D721Med (cell line): ENCODE measurements around the gene GSDMA.
A peak's percentile ranks its signal among the peaks of the same experiment; 100 is the strongest.
"Not testable (repeated sequence)": the region's sequence is repeated elsewhere in the genome, so short reads cannot be mapped to it uniquely, and the experiment has no call there.

ENCODE experiments used
- DNase-seq: peaks from one replicate; pipeline ENCODE4 v3.0.0; 2011; ENCODE audit warnings: low spot score; ENCODE audit not compliant: insufficient read length
- FAIRE-seq: peaks from 2 replicates; lab custom pipeline; 2011; peaks lifted over from hg19 to GRCh38; lab: Jason Lieb, UNC
- CTCF ChIP-seq: IDR thresholded peaks from 2 replicates; pipeline ENCODE4 v1.5.1; 2012; ENCODE audit warnings: mild to moderate bottlenecking, control low read depth; ENCODE audit not compliant: insufficient read depth; ENCODE audit errors: missing control alignments

Gene GSDMA

DNA sequence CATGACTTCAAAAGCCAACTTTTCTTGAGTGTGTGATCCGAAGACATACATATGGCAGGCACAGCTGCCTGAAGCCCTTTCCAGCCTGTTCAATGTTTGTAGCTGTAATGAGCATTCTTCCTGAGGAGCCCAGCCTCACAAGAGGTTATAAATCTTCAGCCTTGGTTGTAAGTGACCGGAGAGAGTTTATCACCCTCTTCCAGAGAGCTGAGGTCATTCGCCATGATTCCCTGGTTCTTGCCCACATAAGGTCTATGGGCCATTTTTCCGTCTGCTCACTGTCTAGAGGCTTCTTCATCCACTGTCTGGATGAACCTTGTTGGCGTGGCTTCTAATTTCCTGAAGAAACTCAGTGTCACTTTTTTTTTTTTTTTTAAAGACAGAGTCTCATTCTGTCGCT lies 42.7 kb downstream of the GSDMA start:
- no peak for TF ChIP-seq CTCF
- no peak for FAIRE-seq

DNA sequence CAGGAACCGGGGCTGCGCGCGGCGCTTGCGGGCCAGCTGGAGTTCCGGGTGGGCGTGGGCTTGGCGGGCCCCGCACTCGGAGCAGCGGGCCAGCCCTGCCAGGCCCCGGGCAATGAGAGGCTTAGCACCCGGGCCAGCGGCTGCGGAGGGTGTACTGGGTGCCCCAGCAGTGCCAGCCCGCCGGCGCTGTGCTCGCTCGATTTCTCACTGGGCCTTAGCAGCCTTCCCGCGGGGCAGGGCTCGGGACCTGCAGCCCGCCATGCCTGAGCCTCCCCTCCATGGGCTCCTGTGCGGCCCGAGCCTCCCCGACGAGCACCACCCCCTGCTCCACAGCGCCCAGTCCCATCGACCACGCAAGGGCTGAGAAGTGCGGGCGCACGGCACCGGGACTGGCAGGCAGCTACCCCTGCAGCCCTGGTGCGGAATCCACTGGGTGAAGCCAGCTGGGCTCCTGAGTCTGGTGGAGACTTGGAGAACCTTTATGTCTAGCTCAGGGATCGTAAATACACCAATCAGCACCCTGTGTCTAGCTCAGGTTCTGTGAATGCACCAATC lies 48.2 kb downstream of the GSDMA start:
- DNase-seq, FAIRE-seq: not testable (repeated sequence)

More for the DNA sequence above, 42.7 kb downstream of the GSDMA start:
- DNase-seq = no peak

DNA sequence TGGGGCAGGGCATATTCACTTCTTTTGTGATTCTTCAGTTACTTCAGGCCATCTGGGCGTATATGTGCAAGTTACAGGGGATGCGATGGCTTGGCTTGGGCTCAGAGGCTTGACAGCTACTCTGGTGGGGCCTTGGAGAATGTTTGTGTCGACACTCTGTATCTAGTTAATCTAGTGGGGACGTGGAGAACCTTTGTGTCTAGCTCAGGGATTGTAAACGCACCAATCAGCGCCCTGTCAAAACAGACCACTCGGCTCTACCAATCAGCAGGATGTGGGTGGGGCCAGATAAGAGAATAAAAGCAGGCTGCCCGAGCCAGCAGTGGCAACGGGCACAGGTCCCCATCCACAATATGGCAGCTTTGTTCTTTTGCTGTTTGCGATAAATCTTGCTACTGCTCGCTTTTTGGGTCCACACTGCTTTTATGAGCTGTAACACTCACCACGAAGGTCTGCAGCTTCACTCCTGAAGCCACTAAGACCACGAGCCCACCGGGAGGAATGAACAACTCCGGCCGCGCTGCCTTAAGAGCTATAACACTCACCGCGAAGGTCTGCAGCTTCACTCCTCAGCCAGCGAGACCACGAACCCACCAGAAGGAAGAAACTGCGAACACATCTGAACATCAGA lies 49.3 kb downstream of the GSDMA start:
- not testable (repeated sequence) for DNase-seq, FAIRE-seq

- TF ChIP-seq CTCF = no peak
- FAIRE-seq (no peak), DNase-seq (peak; percentile 13)
Measured at GRCh38 chr17:40014375-40014980, 51.7 kb downstream of the GSDMA start.

DNA sequence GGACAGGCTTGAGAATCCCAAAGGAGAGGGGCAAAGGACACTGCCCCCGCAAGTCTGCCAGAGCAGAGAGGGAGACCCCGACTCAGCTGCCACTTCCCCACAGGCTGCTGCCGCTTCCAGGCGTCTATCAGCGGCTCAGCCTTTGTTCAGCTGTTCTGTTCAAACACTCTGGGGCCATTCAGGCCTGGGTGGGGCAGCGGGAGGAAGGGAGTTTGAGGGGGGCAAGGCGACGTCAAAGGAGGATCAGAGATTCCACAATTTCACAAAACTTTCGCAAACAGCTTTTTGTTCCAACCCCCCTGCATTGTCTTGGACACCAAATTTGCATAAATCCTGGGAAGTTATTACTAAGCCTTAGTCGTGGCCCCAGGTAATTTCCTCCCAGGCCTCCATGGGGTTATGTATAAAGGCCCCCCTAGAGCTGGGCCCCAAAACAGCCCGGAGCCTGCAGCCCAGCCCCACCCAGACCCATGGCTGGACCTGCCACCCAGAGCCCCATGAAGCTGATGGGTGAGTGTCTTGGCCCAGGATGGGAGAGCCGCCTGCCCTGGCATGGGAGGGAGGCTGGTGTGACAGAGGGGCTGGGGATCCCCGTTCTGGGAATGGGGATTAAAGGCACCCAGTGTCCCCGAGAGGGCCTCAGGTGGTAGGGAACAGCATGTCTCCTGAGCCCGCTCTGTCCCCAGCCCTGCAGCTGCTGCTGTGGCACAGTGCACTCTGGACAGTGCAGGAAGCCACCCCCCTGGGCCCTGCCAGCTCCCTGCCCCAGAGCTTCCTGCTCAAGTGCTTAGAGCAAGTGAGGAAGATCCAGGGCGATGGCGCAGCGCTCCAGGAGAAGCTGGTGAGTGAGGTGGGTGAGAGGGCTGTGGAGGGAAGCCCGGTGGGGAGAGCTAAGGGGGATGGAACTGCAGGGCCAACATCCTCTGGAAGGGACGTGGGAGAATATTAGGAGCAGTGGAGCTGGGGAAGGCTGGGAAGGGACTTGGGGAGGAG lies 52.5 kb downstream of the GSDMA start, which contains the start of gene CSF3:
Gene CSF3 (plus strand): TSS at position 436 of the 993 bp plus-strand sequence. CDS start 35 bp downstream, at position 471.
- FAIRE-seq = no peak
- peak; percentile 8 for DNase-seq

DNA sequence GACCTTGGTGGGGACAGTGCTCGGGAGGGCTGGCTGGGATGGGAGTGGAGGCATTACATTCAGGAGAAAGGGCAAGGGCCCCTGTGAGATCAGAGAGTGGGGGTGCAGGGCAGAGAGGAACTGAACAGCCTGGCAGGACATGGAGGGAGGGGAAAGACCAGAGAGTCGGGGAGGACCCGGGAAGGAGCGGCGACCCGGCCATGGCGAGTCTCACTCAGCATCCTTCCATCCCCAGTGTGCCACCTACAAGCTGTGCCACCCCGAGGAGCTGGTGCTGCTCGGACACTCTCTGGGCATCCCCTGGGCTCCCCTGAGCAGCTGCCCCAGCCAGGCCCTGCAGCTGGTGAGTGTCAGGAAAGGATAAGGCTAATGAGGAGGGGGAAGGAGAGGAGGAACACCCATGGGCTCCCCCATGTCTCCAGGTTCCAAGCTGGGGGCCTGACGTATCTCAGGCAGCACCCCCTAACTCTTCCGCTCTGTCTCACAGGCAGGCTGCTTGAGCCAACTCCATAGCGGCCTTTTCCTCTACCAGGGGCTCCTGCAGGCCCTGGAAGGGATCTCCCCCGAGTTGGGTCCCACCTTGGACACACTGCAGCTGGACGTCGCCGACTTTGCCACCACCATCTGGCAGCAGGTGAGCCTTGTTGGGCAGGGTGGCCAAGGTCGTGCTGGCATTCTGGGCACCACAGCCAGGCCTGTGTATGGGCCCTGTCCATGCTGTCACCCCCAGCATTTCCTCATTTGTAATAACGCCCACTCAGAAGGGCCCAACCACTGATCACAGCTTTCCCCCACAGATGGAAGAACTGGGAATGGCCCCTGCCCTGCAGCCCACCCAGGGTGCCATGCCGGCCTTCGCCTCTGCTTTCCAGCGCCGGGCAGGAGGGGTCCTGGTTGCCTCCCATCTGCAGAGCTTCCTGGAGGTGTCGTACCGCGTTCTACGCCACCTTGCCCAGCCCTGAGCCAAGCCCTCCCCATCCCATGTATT lies 53.5 kb downstream of the GSDMA start:
- FAIRE-seq = no peak
- DNase-seq = peak; percentile 14
- no peak for TF ChIP-seq CTCF

More for the DNA sequence above, 52.5 kb downstream of the GSDMA start, which contains the start of gene CSF3:
- TF ChIP-seq CTCF = no peak

DNA sequence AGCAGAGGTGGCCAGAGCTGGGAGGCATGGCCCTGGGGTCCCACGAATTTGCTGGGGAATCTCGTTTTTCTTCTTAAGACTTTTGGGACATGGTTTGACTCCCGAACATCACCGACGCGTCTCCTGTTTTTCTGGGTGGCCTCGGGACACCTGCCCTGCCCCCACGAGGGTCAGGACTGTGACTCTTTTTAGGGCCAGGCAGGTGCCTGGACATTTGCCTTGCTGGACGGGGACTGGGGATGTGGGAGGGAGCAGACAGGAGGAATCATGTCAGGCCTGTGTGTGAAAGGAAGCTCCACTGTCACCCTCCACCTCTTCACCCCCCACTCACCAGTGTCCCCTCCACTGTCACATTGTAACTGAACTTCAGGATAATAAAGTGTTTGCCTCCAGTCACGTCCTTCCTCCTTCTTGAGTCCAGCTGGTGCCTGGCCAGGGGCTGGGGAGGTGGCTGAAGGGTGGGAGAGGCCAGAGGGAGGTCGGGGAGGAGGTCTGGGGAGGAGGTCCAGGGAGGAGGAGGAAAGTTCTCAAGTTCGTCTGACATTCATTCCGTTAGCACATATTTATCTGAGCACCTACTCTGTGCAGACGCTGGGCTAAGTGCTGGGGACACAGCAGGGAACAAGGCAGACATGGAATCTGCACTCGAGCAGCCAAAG lies 54.7 kb downstream of the GSDMA start:
- no peak for TF ChIP-seq CTCF
- no peak for FAIRE-seq
- DNase-seq = peak; percentile 12
